ENCODE measurements around the gene LYSMD4. TPM values are rescaled to one million over a fixed set of nuclear protein-coding genes. Genes with fewer than 3 reads are reported as not detected.

Gene LYSMD4
- total and polyA plus RNA-seq, 2 donors (not counting 1 experiment from before 2014, with no cell fraction given), result 9.7 to 10.3 TPM

GRCh38 chr15:99703603-99704443 lies 29.4 kb downstream of the LYSMD4 start:
- intact Hi-C loops (cut with micrococcal nuclease), result loop anchor here (1.0 to 5.0 kb wide), 9 partner anchors 29 to 602 kb away; partner anchors contain the start of genes LYSMD4 and MEF2A
- peaks cover 4% of the 10 kb centered on the region for H3K79me2 ChIP-seq (ENCODE audit: control insufficient read depth, insufficient read depth, low read length)
- Mint-ChIP-seq H3K4me3 (peak overlapping the region; percentile 15), H3K9me3 (ENCODE audit: insufficient read depth) (no peaks in the 10 kb centered on the region), H3K27ac (peak overlapping the region; percentile 69), H3K27me3 (no peaks in the 10 kb centered on the region), H3K4me1 (peaks cover 28% of the 10 kb centered on the region)
- H3K9ac ChIP-seq (ENCODE audit: low read length), result peak overlapping the region; percentile 52
- no peaks in the 10 kb centered on the region for H4K20me1 ChIP-seq (ENCODE audit: control insufficient read depth, insufficient read depth, low read length, poor library complexity, severe bottlenecking)
- H3K36me3 ChIP-seq (replicated peaks in 1 of 2; ENCODE audit: control extremely low read depth in 1 of 2, control insufficient read depth in 1 of 2, extremely low read depth in 1 of 2, insufficient read depth in 2 of 2, low read length in 1 of 2), result peaks cover 5 to 21% of the 10 kb centered on the region in 2 experiments
- WGBS (ENCODE audit: insufficient coverage), result no CpG with 5 or more reads among the region's 7 CpGs
- no peak overlapping the region for H3K4me3 ChIP-seq (ENCODE audit: control extremely low read depth in 1 of 5, extremely low read depth in 1 of 5, insufficient read depth in 1 of 5, low read depth in 2 of 5, low read length in 4 of 5)
- ATAC-seq (ENCODE audit: low read depth) (peak; percentile 78), DNase-seq (peak; percentile 81)
- ChIA-PET CTCF (interaction anchor here (0.6 to 6.3 kb wide), 95 partner anchors 8 to 924 kb away, joined by 3 to 199 read pairs (median 5); partner anchors contain the start of genes LRRC28, LYSMD4 and MEF2A), POLR2A (interaction anchor here (1.3 to 1.8 kb wide), 3 partner anchors 13 to 431 kb away, joined by 3 to 7 read pairs (median 6); partner anchors contain the start of gene LYSMD4)
- H2AFZ ChIP-seq (ENCODE audit: insufficient read depth, low read depth, low read length, poor library complexity, severe bottlenecking), result peak overlapping the region; percentile 36
- H3K4me2 ChIP-seq (replicated peaks; ENCODE audit: low read depth, low read length, poor library complexity, severe bottlenecking), result peak overlapping the region; percentile 41
- H3K27ac ChIP-seq (ENCODE audit: low read length in 2 of 2), result peak overlapping the region; percentile 61 to 91
- no peaks in the 10 kb centered on the region for H3K9me3 ChIP-seq (ENCODE audit: control extremely low read depth in 1 of 3, control insufficient read depth in 2 of 3, insufficient read depth in 1 of 3, low read length in 2 of 3)
- peaks cover 15 to 18% of the 10 kb centered on the region in 2 donors for H3K4me1 ChIP-seq (ENCODE audit: control insufficient read depth in 2 of 2, insufficient read depth in 2 of 2, low read length in 2 of 2)
- no peak for TF ChIP-seq EZH2 (IDR thresholded peaks at IDR 0.05; ENCODE audit: borderline replicate concordance, insufficient read depth, low read depth, low read length, poor library complexity, severe bottlenecking)
- TF ChIP-seq, protein P1, sequence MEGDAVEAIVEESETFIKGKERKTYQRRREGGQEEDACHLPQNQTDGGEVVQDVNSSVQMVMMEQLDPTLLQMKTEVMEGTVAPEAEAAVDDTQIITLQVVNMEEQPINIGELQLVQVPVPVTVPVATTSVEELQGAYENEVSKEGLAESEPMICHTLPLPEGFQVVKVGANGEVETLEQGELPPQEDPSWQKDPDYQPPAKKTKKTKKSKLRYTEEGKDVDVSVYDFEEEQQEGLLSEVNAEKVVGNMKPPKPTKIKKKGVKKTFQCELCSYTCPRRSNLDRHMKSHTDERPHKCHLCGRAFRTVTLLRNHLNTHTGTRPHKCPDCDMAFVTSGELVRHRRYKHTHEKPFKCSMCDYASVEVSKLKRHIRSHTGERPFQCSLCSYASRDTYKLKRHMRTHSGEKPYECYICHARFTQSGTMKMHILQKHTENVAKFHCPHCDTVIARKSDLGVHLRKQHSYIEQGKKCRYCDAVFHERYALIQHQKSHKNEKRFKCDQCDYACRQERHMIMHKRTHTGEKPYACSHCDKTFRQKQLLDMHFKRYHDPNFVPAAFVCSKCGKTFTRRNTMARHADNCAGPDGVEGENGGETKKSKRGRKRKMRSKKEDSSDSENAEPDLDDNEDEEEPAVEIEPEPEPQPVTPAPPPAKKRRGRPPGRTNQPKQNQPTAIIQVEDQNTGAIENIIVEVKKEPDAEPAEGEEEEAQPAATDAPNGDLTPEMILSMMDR (IDR thresholded peaks at IDR 0.05), result no peak
- no peaks in the 10 kb centered on the region for H3K27me3 ChIP-seq (replicated peaks in 1 of 4; ENCODE audit: control extremely low read depth in 1 of 4, control insufficient read depth in 3 of 4, insufficient read depth in 4 of 4, low read length in 3 of 4)
